ENCODE data around the gene DEDD.
A peak's percentile ranks its signal among the peaks of the same experiment; 100 is the strongest.

GRCh38 chr1:161171191-161171590 lies 38.7 kb upstream of the DEDD start:
- TF ChIP-seq CTCF (IDR thresholded peaks at IDR 0.05; ENCODE audit: low read depth, low read length) (peak; percentile 28), EZH2phosphoT487 (IDR thresholded peaks at IDR 0.05; ENCODE audit: low read depth) (no peak)

Measured in OCI-LY3 (cell line).